Progenitor cell of endocrine pancreas (in vitro differentiated cells): ENCODE measurements around the gene NDUFB6. TPM values are rescaled to one million over a fixed set of nuclear protein-coding genes. Genes with fewer than 3 reads are reported as not detected.

Experiments
- DNase-seq: peaks from one replicate; pipeline ENCODE4 v3.0.0; 2021; ENCODE audit warnings: low spot score; ENCODE audit not compliant: unreplicated experiment
- H3K27ac Mint-ChIP-seq: 2 replicates; pipeline ENCODE4 v1.8.0; 2021; ENCODE audit warnings: mild to moderate bottlenecking, moderate library complexity, mixed read lengths
- H3K27me3 Mint-ChIP-seq: 2 replicates; pipeline ENCODE4 v1.8.0; 2021; ENCODE audit warnings: mixed read lengths
- H3K36me3 Mint-ChIP-seq: 2 replicates; pipeline ENCODE4 v1.8.0; 2022; ENCODE audit warnings: mixed read lengths; ENCODE audit not compliant: insufficient read depth
- H3K4me1 Mint-ChIP-seq: 2 replicates; pipeline ENCODE4 v1.8.0; 2021; ENCODE audit warnings: low read depth, mixed read lengths
- H3K4me3 Mint-ChIP-seq: 2 replicates; pipeline ENCODE4 v1.8.0; 2021; ENCODE audit warnings: low read depth, mild to moderate bottlenecking, moderate library complexity, mixed read lengths
- H3K9me3 Mint-ChIP-seq: 2 replicates; pipeline ENCODE4 v1.8.0; 2021; ENCODE audit warnings: low read depth, mixed read lengths
- CTCF ChIP-seq: fragments of 200-600 bp; sonication (generic); IDR thresholded peaks from one replicate; pipeline ENCODE4 v1.5.0; 2021; ENCODE audit warnings: antibody characterized with exemption, mild to moderate bottlenecking; ENCODE audit not compliant: unreplicated experiment
- total RNA-seq: library from RNA; stranded (reverse); gene quantifications from 2 replicates; pipeline ENCODE4 v1.2.1, GENCODE V29; 2021

NDUFB6 gene
- total RNA-seq, 1 donor from 2014 or later = 39.8 TPM

- Mint-ChIP-seq H3K4me3 (no peak overlapping the region), H3K9me3 (no peaks in the 10 kb centered on the region), H3K27ac (no peak overlapping the region), H3K27me3 (peaks cover 22% of the 10 kb centered on the region), H3K4me1 (no peaks in the 10 kb centered on the region), H3K36me3 (no peaks in the 10 kb centered on the region)
- no peak for TF ChIP-seq CTCF
- no peak for DNase-seq
Measured at GRCh38 chr9:32596936-32597335, 24.0 kb upstream of the NDUFB6 start.

GRCh38 chr9:32596096-32596865 is 23.3 kb upstream of the NDUFB6 start:
- no peaks in the 10 kb centered on the region for H3K4me1 Mint-ChIP-seq
- H3K27me3 Mint-ChIP-seq = peaks cover 17% of the 10 kb centered on the region
- DNase-seq = no peak
- TF ChIP-seq CTCF = no peak
- H3K4me3 Mint-ChIP-seq = no peak overlapping the region
- no peaks in the 10 kb centered on the region for H3K9me3 Mint-ChIP-seq
- no peak overlapping the region for H3K27ac Mint-ChIP-seq
- no peaks in the 10 kb centered on the region for H3K36me3 Mint-ChIP-seq

GRCh38 chr9:32590898-32591297 is 17.9 kb upstream of the NDUFB6 start:
- TF ChIP-seq CTCF = no peak
- no peaks in the 10 kb centered on the region for H3K36me3 Mint-ChIP-seq
- no peaks in the 10 kb centered on the region for H3K9me3 Mint-ChIP-seq

GRCh38 chr9:32590476-32590875 is 17.5 kb upstream of the NDUFB6 start:
- DNase-seq = no peak
- Mint-ChIP-seq H3K27ac (no peak overlapping the region), H3K36me3 (no peaks in the 10 kb centered on the region), H3K27me3 (peaks cover 22% of the 10 kb centered on the region), H3K9me3 (no peaks in the 10 kb centered on the region), H3K4me1 (no peaks in the 10 kb centered on the region), H3K4me3 (no peak overlapping the region)
- no peak for TF ChIP-seq CTCF

More at GRCh38 chr9:32590898-32591297, 17.9 kb upstream of the NDUFB6 start:
- Mint-ChIP-seq H3K4me1 (no peaks in the 10 kb centered on the region), H3K4me3 (no peak overlapping the region), H3K27ac (no peak overlapping the region), H3K27me3 (peaks cover 18% of the 10 kb centered on the region)
- DNase-seq = no peak

GRCh38 chr9:32589083-32589723 is 16.2 kb upstream of the NDUFB6 start:
- Mint-ChIP-seq H3K27me3 (peaks cover 30% of the 10 kb centered on the region), H3K4me1 (no peaks in the 10 kb centered on the region), H3K4me3 (no peak overlapping the region), H3K27ac (no peak overlapping the region), H3K9me3 (no peaks in the 10 kb centered on the region), H3K36me3 (no peaks in the 10 kb centered on the region)
- DNase-seq = no peak
- peak; percentile 56 for TF ChIP-seq CTCF
